ENCODE data around the gene XPO5.

DNA sequence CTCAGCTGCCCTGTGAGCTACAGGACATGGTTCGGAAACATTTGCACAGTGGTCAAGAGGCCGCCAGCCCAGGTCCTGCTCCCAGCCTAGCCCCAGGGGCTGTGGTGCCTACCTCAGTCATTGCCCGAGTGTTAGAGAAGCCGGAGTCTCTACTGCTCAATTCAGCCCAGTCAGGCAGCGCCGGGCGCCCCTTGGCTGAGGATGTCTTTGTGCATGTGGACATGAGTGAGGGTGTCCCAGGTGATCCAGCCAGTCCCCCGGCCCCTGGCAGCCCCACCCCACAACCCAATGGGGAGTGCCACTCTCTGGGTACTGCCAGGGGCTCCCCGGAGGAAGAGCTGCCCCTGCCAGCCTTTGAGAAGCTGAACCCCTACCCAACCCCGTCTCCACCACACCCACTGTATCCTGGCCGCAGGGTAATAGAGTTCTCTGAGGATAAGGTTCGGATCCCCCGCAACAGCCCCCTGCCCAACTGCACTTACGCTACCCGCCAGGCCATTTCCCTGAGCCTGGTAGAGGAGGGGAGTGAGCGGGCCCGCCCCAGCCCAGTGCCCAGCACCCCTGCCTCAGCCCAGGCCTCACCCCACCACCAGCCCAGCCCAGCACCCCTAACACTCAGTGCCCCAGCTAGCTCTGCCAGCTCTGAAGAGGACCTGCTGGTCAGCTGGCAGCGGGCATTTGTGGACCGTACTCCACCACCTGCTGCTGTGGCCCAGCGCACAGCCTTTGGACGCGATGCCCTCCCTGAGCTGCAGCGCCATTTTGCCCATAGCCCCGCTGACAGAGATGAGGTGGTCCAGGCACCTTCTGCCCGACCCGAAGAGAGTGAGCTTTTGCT lies 70.9 kb downstream of the XPO5 start:
- TF ChIP-seq, protein P1, sequence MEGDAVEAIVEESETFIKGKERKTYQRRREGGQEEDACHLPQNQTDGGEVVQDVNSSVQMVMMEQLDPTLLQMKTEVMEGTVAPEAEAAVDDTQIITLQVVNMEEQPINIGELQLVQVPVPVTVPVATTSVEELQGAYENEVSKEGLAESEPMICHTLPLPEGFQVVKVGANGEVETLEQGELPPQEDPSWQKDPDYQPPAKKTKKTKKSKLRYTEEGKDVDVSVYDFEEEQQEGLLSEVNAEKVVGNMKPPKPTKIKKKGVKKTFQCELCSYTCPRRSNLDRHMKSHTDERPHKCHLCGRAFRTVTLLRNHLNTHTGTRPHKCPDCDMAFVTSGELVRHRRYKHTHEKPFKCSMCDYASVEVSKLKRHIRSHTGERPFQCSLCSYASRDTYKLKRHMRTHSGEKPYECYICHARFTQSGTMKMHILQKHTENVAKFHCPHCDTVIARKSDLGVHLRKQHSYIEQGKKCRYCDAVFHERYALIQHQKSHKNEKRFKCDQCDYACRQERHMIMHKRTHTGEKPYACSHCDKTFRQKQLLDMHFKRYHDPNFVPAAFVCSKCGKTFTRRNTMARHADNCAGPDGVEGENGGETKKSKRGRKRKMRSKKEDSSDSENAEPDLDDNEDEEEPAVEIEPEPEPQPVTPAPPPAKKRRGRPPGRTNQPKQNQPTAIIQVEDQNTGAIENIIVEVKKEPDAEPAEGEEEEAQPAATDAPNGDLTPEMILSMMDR (IDR thresholded peaks at IDR 0.05) = no peak
- TF ChIP-seq POLR2A (IDR thresholded peaks at IDR 0.05) (no peak), POLR2AphosphoS5 (IDR thresholded peaks at IDR 0.05) (no peak)

All from suprapubic skin (tissue), 4 donors.